ENCODE results near the gene PCGF6.

The PCGF6 gene

DNA sequence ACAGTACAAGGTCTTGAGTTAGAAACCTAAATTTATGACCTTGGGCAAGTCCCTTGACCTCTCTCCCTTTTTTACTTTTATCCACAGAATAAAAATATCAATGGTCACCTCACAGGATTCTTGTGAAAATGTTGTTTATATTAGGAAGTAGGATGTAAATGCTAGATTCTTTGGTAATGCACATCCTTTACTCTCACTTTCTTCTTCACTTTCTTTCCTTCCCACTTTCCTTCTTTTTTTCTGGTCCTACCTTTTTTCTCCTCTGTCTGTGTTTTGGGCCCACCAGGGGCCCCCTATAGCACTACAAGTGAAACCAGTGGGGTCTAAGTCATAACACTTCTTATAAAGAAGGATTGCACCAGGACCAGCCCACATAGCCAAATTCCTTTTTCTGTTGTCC, 93.1 kb downstream of the PCGF6 start:
- Mint-ChIP-seq H3K4me1 (no peaks in the 10 kb centered on the region), H3K9me3 (peaks cover 28% of the 10 kb centered on the region), H3K27ac (no peak overlapping the region), H3K27me3 (ENCODE audit: low read depth, poor library complexity) (peaks cover 17% of the 10 kb centered on the region), H3K4me3 (no peak overlapping the region), H3K36me3 (ENCODE audit: low read depth) (no peaks in the 10 kb centered on the region)
- TF ChIP-seq, protein P1, sequence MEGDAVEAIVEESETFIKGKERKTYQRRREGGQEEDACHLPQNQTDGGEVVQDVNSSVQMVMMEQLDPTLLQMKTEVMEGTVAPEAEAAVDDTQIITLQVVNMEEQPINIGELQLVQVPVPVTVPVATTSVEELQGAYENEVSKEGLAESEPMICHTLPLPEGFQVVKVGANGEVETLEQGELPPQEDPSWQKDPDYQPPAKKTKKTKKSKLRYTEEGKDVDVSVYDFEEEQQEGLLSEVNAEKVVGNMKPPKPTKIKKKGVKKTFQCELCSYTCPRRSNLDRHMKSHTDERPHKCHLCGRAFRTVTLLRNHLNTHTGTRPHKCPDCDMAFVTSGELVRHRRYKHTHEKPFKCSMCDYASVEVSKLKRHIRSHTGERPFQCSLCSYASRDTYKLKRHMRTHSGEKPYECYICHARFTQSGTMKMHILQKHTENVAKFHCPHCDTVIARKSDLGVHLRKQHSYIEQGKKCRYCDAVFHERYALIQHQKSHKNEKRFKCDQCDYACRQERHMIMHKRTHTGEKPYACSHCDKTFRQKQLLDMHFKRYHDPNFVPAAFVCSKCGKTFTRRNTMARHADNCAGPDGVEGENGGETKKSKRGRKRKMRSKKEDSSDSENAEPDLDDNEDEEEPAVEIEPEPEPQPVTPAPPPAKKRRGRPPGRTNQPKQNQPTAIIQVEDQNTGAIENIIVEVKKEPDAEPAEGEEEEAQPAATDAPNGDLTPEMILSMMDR (IDR thresholded peaks at IDR 0.05): no peak
- DNase-seq: no peak

DNA sequence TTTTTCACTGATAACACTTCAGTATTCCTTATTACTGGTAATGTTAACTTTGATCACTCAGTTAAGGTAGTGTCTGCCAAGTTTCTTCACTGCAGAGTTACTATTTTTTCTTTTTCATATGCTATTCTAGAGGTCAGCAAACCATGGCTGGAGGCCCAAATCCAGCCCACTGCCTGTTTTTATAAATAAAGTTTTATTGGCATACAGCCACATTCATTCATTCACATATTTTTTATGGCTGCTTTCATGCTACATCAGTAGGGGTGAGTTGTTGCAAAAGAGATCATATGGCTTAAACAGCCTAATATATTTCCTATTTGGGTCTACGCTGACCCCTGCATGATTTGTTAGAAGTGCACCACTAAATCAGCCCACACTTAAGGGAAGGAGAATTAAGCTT, 94.3 kb downstream of the PCGF6 start:
- TF ChIP-seq, protein P1 (IDR thresholded peaks at IDR 0.05): no peak
- Mint-ChIP-seq H3K4me3 (no peak overlapping the region), H3K36me3 (ENCODE audit: low read depth) (no peaks in the 10 kb centered on the region), H3K9me3 (peaks cover 29% of the 10 kb centered on the region), H3K27me3 (ENCODE audit: low read depth, poor library complexity) (peaks cover 10% of the 10 kb centered on the region), H3K27ac (no peak overlapping the region), H3K4me1 (no peaks in the 10 kb centered on the region)
- no peak for DNase-seq

DNA sequence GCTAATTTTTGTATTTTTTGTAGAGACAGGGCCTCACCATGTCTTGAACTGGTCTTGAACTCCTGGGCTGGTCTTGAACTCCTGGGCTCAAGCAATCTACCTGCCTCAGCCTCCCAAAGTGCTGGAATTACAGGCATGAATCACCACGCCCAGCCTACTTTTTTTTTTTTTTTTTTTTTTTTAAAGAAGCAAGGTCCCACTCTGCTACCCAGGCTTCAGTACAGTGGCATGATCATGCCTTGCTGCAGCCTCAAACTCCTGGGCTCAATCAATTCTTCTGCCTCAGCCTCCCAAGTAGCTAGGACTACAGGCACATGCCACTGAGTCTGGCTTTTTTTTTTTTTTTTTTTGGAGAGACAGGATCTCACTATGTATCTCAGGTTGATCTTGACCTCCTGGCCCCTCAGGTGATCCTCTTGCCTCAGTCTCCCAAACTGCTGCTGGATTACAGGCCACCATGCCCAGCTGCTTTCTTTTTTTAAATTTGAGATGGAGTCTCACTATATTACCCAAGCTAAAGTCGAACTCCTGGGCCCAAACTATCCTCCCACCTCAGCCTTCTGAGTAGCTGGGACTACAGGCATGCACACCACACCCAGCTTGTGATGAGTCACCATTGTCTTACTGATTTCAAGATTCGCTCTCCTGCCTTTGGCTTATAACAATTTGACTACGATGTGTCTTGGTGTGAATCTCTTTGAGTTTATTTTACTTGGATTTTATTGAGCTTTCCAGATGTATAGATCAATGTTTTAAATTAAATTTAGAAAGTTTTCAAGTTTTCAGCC, 96.2 kb downstream of the PCGF6 start:
- Mint-ChIP-seq H3K4me3 (no peak overlapping the region), H3K27ac (no peak overlapping the region), H3K4me1 (no peaks in the 10 kb centered on the region), H3K9me3 (peaks cover 24% of the 10 kb centered on the region), H3K36me3 (ENCODE audit: low read depth) (peaks cover 5% of the 10 kb centered on the region), H3K27me3 (ENCODE audit: low read depth, poor library complexity) (peaks cover 15% of the 10 kb centered on the region)
- DNase-seq: no peak
- TF ChIP-seq, protein P1 (IDR thresholded peaks at IDR 0.05): no peak

DNA sequence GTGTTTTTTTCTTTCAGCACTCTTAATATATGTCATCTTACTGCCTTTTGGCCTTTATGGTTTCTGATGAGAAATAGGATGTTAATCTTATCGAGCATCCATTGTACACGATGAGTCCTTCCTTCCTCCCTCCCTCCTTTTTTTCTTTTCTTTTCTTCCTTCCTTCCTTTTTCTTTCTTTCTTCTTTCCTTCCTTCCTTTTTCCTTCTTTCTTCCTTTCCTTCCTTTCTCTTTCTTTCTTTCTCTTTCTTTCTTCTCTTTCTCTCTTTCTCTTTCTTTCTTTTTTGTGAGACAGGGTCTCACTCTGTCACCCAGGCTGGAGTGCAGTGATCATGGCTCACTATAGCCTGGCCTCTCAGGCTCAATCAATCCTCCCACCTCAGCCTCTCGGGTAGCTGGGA, 96.8 kb downstream of the PCGF6 start:
- H3K9me3 Mint-ChIP-seq: peaks cover 19% of the 10 kb centered on the region
- H3K4me3 Mint-ChIP-seq: no peak overlapping the region
- H3K36me3 Mint-ChIP-seq (ENCODE audit: low read depth): peaks cover 5% of the 10 kb centered on the region
- TF ChIP-seq, protein P1 (IDR thresholded peaks at IDR 0.05): no peak
- DNase-seq: no peak
- H3K4me1 Mint-ChIP-seq: no peaks in the 10 kb centered on the region
- H3K27me3 Mint-ChIP-seq (ENCODE audit: low read depth, poor library complexity): peaks cover 15% of the 10 kb centered on the region
- no peak overlapping the region for H3K27ac Mint-ChIP-seq

All from nephron progenitor cell (in vitro differentiated cells).